DOHH2 (cell line): ENCODE measurements around the gene EIF4E2.

ENCODE experiments used
- CTCF ChIP-seq: fragments of 200-600 bp; sonication (generic); IDR thresholded peaks from one replicate; pipeline ENCODE4 v1.5.1; 2014; ENCODE audit warnings: antibody characterized with exemption, mild to moderate bottlenecking, low read depth, low read length; ENCODE audit not compliant: poor library complexity, severe bottlenecking
- EZH2phosphoT487 ChIP-seq: fragments of 200-600 bp; sonication (generic); IDR thresholded peaks from 2 replicates; pipeline ENCODE4 v1.6.1; 2017; ENCODE audit warnings: borderline replicate concordance, mild to moderate bottlenecking, antibody characterized with exemption, low read length, moderate library complexity, mixed read lengths

- no peak for TF ChIP-seq CTCF
- TF ChIP-seq EZH2phosphoT487: no peak
Observed at GRCh38 chr2:232544674-232545073, 5.8 kb upstream of the EIF4E2 start.
